Stimulated activated CD4-positive, alpha-beta T cell treated with anti-CD3 and anti-CD28 coated beads, Interleukin-1b, Interleukin-23, amount 100 ng/mL, for 24 hours (primary cell): Measurements from ENCODE around the gene CLIP4.
"Not testable (repeated sequence)": the region's sequence is repeated elsewhere in the genome, so short reads cannot be mapped to it uniquely, and the experiment has no call there.

Experiments
- DNase-seq, 4 experiments: peaks; one replicate each; pipeline ENCODE4 v3.0.0-alpha.2; 2020; ENCODE audit warnings: low read depth in 4 of 4, low spot score in 1 of 4

Gene CLIP4

DNA sequence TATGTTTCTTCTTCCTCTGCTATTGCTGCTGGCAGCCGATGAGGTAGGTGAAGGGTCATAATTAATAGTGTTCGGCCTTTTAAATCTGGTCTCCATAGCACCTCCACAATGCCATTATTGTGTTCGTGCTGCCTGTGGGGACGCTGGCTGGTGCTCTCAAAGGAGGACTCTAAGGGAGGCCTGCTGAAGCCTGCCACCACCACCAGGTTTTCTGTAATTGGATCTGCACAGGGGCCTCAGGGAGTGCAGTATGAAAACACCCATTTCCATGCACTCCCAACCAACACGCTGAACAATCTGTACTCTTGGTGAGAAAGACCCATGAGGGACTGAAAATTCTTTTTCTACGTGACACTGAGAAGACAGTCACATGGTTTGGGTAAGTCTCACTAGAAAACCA, 17.6 kb upstream of the CLIP4 start:
- DNase-seq = no peak

DNA sequence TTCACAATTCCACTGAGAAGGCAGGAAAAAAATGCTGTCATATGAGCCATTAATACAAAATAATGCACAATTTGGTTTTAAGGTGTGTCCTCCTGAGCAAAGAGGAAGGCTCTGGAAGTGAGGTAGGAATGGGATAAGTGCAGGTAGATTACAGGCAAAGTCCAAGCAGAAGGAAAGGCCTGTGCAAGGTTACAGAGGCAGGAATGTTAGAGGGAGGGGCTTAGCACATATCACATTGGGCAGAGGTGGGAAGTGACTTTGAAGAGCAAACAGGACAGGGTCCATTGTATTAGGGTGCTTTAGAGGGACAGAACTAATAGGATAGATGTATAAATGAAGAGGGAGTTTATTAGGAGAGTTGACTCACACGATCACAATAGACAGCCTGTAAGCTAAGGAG, 14.7 kb upstream of the CLIP4 start:
- no peak for DNase-seq

DNA sequence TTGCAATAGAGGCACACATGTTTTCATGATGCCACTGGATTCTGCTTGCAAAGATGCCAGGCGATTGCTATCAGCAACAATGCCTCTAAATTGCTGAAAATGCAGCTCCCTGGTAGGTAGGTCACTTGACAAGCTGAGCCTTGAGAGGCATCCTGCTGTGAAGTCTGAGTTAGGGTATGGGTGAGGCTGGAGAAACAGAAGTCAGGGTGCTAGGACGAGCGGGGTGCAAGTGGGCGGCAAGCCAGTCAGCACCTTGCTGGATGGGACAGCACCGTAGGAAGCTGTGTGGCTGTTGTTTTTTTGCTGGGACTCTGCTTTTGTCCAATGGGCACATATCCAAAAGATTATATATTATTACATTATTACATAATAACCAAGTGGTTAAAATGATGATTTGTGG, 10.5 kb upstream of the CLIP4 start:
- DNase-seq = no peak

DNA sequence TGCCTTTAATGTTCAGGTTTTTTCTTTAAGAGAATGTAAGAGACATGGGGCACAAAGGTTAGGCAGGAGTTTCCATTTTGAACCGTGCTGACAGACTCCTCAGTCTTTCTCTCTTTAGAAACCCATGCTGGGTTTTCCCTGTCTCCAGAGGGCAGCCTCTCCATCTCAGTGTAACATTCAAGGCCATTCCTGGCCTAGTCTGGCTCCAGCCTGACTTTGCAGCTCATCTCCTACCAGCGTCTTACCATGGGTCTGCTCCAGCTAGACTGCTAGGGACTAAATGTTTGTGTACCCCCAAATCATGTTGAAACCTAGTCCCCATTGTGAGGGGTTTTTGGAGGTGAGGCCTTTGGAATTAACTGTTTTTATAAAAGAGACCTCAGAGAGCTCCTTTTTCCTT, 9.8 kb upstream of the CLIP4 start:
- no peak for DNase-seq

DNA sequence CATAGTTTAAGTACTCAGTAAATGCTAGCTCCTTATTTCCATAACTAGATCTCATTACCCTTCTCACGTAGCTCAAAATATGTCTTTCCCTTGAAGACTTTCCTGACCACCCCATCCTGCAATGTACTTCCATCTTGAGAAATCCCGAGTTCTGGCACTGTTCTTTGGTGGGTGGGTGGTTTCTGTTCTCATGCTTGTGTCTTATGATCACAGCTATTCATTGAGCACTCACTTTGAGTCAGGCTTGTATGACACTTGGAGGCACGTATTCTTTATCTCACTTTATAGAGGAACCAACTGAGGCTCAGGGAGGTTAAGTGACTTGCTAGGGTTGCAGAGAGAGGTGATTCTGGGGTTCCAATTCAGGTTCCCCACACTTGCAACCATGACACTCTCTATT, 9.0 kb upstream of the CLIP4 start:
- no peak for DNase-seq

DNA sequence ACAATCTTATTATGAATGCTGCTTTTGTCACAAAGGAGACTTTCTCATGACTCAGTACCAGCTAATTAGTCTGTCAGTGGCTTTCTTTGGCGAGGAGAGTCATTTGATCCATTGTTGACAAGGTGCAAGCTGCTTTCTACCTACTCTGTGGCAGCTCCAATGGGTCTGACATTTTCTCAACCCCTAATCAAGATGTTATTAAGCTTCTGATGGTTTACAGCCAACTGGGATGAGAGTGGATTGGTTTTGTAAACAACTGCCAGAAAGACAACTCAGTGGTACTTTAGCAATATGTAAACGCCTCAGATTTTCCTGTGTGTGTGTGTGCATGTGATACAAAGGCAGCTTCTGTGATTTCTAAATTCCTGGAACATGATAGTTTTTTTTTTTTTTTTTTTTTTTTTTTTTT, 8.2 kb upstream of the CLIP4 start:
- no peak for DNase-seq

DNA sequence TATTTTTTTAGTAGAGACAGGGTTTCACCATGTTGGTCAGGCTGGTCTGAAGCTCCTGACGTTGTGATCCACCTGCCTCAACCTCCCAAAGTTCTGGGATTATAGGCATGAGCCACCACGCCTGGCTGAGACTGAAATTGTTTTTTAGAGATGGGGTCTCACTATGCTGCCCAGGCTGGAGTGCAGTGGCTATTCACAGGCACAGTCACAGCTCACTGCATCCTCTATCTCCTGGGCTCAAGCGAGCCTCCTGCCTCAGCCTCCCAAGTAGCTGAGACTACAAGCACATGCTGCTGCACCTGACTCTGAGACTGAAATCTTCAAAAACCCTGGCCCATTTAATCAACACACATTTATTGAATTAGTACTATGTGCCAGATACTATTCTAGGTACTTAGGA, 7.7 kb upstream of the CLIP4 start:
- not testable (repeated sequence) for DNase-seq

DNA sequence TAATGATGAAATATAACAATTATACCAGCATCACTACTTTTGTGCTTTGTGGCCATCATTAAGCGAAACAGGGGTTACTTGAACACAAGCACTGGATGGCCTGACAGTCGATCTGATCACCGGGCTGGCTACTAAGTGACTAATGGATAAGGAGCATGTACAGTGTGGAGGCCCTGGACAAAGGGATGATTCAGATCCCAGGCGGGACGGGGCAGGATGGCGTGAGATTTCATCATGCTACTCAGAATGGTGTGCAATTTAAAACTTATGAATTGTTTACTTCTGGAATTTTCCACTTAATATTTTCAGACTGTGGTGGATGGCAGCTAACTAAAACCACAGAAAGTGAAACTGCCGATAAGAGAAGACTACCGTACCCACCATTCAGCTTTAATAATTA, 7.0 kb upstream of the CLIP4 start:
- DNase-seq = no peak

DNA sequence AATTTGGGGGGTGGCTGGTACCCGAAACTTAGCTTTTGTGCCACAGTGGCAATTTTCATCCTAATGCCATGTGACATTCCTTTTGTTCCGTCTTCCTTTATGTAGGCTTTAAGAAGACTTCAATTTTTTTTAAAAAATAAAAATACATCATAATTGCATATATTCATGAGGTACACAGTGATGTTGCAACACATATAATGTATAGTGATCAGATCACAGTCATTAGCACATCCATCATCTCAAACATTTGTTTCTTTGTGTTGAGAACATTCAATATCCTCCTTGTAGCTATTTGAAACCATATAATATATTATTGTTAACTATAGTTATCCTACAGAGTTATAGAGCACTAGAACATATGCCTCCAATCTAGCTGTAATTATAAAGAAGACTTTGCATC, 6.0 kb upstream of the CLIP4 start:
- no peak for DNase-seq

DNA sequence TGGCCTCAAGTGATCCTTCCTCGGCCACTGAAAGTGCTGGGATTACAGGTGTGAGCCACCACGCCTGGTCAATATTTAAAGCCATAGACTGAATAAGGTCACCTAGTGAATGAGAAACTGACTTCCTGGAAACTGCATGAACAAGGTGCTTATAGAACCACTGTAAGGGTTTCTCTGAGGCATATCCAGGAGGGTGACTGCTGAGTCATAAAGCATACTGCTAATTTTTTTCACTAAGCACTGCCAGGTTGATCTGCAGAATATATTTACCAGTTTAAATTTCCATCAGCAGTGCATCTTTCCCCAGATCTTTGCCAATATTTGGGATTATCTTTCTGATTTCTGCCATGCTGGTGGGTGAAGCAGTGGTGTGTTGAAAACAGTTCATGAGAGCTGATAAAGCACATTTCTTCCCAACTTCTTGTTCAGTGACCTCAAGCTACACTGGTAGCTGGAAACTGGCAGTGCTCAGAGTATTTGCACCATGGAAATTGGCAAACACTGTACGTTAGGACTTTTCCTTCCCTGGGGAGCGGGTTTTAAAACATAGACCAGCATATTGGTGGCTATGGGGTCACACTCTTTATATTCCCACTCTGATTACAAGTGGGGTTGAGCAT, 4.2 kb upstream of the CLIP4 start:
- no peak for DNase-seq

DNA sequence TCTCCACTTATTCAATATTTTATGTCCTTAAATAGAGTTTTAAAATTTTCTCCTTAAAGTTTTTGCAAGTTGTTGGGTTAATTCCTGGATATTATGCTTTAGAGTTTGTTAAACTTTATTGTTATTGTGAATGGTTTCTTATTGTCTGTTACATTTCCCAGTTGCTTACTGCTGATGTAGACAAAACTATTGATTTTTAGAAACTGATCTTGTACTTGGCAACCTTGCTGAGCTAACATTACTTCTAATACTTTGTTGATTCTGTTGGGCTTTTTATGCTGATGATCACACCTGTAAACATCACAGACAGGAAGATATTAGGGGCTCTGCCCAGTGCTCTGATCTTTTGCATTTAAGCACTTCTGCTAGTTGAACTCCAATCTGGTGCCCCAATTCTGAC, 2.8 kb upstream of the CLIP4 start:
- DNase-seq = no peak

DNA sequence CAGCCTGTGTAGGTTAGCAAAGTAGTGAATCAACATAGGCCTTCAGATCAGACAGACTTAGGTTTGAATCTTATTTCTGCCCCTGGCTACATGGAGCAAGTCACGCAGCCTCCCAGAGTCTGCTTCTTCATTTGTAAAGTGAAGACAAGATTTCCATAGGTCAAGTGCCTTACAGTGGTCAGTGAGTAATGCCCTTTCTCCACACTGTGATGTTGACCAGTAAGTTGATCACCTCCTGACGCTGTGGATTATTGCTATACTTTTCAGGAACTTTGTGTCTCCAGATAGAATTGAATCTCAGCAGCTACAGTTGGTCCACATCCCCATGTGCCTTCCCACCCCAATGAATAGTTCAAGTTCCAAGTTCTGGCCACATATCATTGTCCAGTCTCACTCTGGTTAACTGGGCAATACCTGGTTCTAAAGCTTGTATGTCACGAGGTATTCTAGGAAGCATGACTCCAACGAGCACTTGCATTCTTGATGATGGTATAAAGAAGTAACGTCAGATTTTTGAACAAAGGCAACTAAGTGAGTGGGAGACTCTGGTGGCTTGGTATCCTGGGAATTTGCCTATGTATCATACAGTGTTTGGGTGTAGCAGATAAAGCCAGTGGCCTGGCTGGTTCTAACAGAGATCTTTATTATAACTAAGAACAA, 2.1 kb upstream of the CLIP4 start:
- no peak for DNase-seq

DNA sequence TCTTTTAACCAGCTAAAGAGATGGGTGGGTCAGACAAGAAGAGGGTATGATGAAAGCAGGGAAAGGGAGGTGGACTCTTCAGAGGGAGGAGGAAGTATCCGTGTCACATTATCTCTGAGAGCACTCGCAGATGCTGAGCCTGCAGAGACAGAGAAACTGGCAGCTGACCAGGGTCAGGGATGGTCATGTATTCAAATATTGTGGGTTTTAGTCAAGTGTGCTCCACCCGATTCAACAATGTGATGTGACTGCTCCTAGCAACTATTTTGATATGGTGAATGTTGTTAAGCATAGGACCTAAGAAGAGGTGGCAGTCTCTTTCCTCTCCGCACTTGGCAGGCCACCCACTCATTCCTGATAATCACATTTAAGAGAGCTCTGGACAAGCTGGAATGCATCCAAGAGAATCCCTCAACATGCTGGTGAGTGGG, 1.3 kb upstream of the CLIP4 start:
- DNase-seq = no peak

DNA sequence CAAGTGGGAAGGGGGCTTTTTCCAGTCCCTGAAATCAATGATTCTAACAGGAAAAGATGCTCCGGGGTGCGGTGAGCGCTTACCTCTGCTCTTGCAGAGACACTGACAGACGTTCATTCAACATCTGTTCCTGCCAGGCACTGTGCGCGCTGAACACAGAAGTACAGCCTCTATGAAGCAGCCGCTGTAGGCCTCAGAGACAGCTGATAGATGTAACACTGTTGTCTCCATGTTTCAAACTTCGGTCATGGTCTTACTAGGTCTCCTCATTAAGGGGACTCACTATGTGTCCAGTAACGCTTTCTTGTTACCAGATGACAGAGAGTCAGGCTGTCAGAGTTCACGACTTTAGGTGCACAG, 649 bp upstream of the CLIP4 start:
- DNase-seq = no peak

DNA sequence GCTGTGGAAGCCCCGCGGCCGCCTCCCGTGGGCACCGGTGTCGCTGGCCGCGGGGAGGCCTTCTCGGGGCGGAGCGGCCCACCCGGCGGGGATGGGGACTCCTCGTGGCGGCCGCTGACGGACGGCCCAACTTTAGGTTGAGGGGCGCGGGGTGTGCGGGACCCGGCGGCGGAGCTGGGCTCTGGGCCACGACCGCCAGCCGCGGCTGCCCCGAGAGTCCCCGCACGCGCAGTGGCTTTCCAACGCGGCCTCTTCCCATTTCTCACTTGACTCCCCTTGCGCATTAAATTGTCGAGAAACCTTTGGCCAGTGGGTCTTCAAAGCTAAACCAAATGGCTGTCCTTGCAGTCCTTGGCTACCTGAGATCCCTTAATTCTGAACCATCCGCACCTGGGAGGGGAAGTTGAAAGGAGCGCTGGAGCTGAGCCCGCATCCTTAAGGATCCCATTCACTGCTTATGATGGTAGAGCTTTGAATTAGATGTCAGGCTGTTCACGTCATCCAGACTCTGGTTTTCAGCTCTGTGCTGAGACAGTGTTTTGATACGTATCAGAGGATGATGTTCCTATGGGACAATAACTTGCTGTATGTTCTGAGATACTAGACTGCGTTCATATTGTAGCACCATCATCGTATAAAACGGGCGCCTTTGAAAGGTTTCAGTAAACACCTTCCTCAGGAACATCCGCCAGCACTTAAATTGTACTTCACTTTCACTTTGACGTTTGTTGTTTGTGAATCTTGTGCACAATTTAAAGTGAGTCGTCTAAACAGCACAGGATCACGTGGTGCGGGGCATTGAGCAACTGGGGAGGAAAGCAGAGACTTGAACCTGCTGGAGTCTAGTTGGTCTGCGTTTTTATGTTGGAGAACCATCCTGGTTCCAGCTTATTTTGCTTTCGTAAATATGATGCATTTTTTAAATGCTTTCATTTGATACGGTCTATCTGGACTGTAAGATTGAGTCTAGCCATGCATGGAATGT, 874 bp downstream of the CLIP4 start:
- peak in 2 of 4 experiments; percentile 35 to 36 for DNase-seq

DNA sequence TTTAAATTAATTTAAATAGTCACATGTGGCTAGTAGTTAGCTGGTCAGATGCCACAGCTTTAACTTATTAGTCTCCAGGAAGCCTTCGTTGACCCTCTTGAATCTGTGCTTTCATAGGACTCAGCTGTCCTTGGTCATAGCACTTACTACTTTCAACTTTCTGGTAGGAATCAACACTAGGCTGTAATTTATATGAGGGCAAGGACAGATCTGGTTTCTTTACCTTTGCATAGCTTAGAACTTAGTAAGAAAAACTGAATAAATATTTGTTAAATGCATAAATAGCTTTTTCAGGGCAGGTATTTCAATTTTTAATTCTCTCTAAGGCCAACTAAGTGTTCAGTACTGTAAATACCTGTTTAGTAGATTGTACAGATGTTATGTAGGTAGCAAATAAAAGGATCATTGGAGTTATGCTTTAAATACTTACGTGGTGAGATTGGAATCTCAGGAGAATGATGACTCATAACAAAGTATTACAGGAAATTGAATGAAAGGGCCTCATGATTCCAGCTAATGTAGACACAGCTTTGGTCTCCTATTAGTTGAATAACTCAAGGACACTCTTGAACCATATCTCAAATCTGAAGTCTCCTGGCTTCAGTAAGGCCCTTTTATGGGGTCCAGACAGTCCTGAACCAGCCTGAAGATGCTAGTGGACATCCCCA, 2.6 kb downstream of the CLIP4 start:
- DNase-seq = no peak

DNA sequence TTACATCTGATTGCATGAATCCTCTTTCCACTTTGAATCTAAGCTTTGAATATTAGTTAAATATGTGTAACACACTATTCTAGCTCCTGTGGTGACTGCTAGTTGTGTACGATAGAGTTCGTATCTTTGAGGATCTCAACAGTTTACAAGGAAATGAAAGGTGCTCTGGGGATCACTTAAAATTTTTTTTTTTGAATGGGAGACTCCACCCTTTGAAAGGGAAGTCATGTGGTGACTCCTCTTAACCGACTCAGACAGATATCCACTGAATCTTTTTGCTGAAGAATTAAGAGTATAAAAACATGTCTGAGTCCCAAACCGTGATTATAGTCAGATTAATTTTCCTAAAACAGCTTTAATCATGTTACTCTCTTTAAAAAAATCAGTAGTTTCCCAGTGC, 4.0 kb downstream of the CLIP4 start:
- DNase-seq = no peak

DNA sequence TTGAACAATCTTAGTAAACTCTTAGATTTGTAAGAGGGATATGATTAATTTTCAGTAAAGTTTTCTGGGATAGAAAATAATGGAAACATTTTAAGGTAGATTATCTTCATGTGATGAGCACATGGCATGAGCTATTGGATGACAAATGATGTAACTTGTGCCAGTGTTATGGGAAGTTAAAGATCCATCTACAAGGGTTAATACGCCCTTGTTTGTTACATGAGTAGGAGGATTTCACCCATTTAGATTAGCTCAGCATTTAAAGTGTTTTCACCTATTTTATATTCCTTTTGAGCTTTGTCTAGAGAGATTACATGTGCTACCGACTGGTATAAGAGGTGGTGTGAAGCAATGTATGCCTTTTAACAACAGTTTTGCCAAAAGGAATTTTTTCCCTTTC, 5.6 kb downstream of the CLIP4 start:
- no peak for DNase-seq

DNA sequence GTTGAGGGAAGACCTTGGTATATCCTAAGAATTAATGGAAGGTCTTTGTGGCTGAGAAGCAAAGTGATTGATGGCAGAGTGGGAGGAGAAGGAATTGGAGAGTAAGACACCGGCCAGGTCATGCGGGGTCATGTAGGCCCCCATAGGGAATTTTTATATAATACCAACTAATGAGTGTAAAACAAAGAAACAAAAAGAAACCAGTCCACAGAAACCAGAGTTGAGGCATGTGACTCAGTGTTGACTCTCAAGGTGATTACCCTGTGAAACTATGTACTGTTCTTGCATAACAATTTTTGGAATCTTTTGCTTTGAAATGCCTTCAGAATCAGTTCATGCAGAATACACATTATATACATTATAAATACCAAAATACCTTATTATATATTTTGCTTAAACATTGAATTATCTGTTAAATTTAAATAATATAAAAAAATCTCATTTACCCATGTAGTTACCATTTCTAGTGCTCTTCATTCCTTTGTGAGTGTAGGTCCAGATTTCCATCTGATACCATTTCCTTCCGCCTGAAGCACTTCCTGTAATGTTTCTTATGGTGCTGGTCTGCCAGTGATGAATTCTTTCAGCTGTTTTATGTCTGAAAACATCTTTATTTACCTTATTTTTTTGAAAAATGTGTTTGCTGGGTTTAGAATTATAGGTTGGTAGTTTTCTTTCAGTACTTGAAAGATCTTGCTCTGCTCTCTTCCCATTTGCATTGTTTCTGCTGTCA, 8.6 kb downstream of the CLIP4 start:
- no peak for DNase-seq

DNA sequence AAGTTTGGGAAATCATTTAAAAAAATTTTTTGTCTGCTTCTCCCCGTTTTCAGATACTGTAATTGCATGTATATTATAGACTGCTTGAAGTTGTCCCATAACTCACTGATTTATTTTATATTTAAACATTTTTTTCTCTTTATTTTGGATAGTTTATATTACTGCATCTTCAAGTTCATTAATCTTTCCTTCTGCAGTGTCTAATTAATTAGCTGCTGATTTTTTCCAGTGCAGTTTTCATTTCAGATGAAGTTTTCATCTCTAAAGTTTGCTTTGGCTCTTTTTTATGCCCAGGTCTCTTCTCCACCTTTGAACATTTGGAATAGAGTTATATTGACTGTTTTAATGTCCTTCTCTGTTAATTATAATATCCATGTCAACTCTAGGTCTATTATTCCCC, 9.3 kb downstream of the CLIP4 start:
- DNase-seq = no peak
